Erythroblast (primary cell): ENCODE results near the gene RNF213.

Experiments
- GATA1 ChIP-seq: IDR thresholded peaks from 2 replicates; pipeline ENCODE4 v1.6.1; 2011; ENCODE audit warnings: low read depth, mild to moderate bottlenecking, control low read depth, low read length, moderate library complexity
- POLR2A ChIP-seq: IDR thresholded peaks from 2 replicates; pipeline ENCODE4 v1.6.1; 2011; ENCODE audit warnings: mild to moderate bottlenecking, low read length

DNA sequence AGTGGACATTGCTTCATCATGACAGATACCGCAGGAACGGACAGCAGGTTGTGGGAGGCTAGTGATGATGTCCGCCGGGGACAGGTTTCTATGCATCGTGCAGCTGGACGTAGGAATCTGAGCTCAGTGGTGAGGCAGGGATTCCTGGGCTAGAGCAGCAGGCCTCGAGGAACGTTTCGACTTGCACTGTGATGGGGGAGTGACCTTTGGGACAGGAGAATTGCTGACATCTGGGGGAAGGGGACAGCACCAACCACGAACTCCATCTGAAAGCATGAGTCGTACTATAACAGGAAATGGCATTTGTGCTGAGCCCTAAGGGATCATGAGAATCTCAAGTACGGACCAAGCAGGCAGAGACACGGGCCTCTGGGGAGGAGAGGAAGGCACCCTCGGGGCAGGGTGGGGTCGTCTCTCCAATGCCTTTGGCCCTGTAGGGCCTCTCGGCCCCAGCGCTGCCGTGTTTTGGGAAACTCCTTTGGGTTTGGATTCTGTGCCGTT is 88.5 kb downstream of the RNF213 start:
- TF ChIP-seq POLR2A (no peak), GATA1 (no peak)
